ENCODE data around the gene CCDC170. TPM values are rescaled to one million over a fixed set of nuclear protein-coding genes. Genes with fewer than 3 reads are reported as not detected.

Gene CCDC170
- total RNA-seq, 5 donors from 2014 or later (not counting 1 experiment from before 2014, with no cell fraction given): 0.07 to 0.32 TPM; not detected in 3

GRCh38 chr6:151488226-151488625, 5.6 kb upstream of the CCDC170 start:
- CTCF ChIA-PET: no interaction called here
- Mint-ChIP-seq H3K4me3 (no peak overlapping the region), H3K36me3 (no peaks in the 10 kb centered on the region), H3K27ac (no peak overlapping the region), H3K27me3 (peaks cover 16 to 17% of the 10 kb centered on the region in 2 donors), H3K9me3 (peaks cover 0 to 3% (median 0%) of the 10 kb centered on the region in 3 donors), H3K4me1 (peaks cover 0 to 3% (median 0%) of the 10 kb centered on the region in 3 donors)
- H3K27ac ChIP-seq (ENCODE audit: low read length): no peak overlapping the region
- peaks cover 3 to 8% of the 10 kb centered on the region in 2 experiments for H3K27me3 ChIP-seq (replicated peaks in 1 of 2; ENCODE audit: control insufficient read depth in 2 of 2, extremely low read depth in 1 of 2, insufficient read depth in 2 of 2, low read length in 1 of 2)
- WGBS (ENCODE audit: insufficient coverage): 57% methylated on average over 2 of the region's 2 CpGs
- no peak overlapping the region for H3K4me3 ChIP-seq (ENCODE audit: control insufficient read depth in 1 of 2, extremely low read depth in 1 of 2, low read length in 1 of 2)
- no peaks in the 10 kb centered on the region for H3K36me3 ChIP-seq (ENCODE audit: control insufficient read depth in 2 of 2, extremely low read depth in 1 of 2, insufficient read depth in 1 of 2, low read length in 1 of 2)
- H3K4me1 ChIP-seq (ENCODE audit: control insufficient read depth in 1 of 2, extremely low read depth in 1 of 2, insufficient read depth in 2 of 2, low read length in 2 of 2): no peaks in the 10 kb centered on the region
- DNase-seq (no peak), ATAC-seq (replicated peaks in 1 of 4) (no peak)
- POLR2A ChIA-PET: no interaction called here
- H3K9me3 ChIP-seq: no peaks in the 10 kb centered on the region

GRCh38 chr6:151490996-151491395, 2.8 kb upstream of the CCDC170 start:
- peaks cover 36 to 39% of the 10 kb centered on the region in 2 donors for H3K27me3 Mint-ChIP-seq
- Histone ChIP-seq H3K4me1 (ENCODE audit: control insufficient read depth in 1 of 2, extremely low read depth in 1 of 2, insufficient read depth in 2 of 2, low read length in 2 of 2) (peaks cover 6 to 13% of the 10 kb centered on the region in 2 experiments), H3K4me3 (ENCODE audit: control insufficient read depth in 1 of 2, extremely low read depth in 1 of 2, low read length in 1 of 2) (no peak overlapping the region), H3K27me3 (replicated peaks in 1 of 2; ENCODE audit: control insufficient read depth in 2 of 2, extremely low read depth in 1 of 2, insufficient read depth in 2 of 2, low read length in 1 of 2) (peaks cover 7 to 25% of the 10 kb centered on the region in 2 experiments), H3K27ac (ENCODE audit: low read length) (no peak overlapping the region), H3K36me3 (ENCODE audit: control insufficient read depth in 2 of 2, extremely low read depth in 1 of 2, insufficient read depth in 1 of 2, low read length in 1 of 2) (no peaks in the 10 kb centered on the region), H3K9me3 (no peaks in the 10 kb centered on the region)
- no peak for ATAC-seq (replicated peaks in 1 of 4)
- CTCF ChIA-PET: no interaction called here
- POLR2A ChIA-PET: no interaction called here
- 87% methylated on average over 4 of the region's 7 CpGs for WGBS (ENCODE audit: insufficient coverage)
- no peaks in the 10 kb centered on the region for H3K36me3 Mint-ChIP-seq
- DNase-seq: no peak
- peaks cover 8 to 20% (median 13%) of the 10 kb centered on the region in 3 donors for H3K4me1 Mint-ChIP-seq
- H3K9me3 Mint-ChIP-seq: peaks cover 0 to 3% (median 0%) of the 10 kb centered on the region in 3 donors
- no peak overlapping the region for H3K27ac Mint-ChIP-seq
- H3K4me3 Mint-ChIP-seq: no peak overlapping the region

- ChIA-PET CTCF (interaction anchor here in 1 of 2 donors (0.6 to 0.9 kb wide), 2 partner anchors 86 to 187 kb away, joined by 3 to 6 read pairs; no protein-coding TSS in a partner anchor), POLR2A (interaction anchor here in 1 of 2 donors (0.6 kb wide), 1 partner anchor 8 kb away, joined by 3 read pairs; no protein-coding TSS in a partner anchor)
- H3K27ac ChIP-seq (ENCODE audit: low read length): no peak overlapping the region
- H3K9me3 Mint-ChIP-seq: no peaks in the 10 kb centered on the region
- peaks cover 8 to 21% (median 14%) of the 10 kb centered on the region in 3 donors for H3K4me1 Mint-ChIP-seq
- H3K4me3 ChIP-seq (ENCODE audit: control insufficient read depth in 1 of 2, extremely low read depth in 1 of 2, low read length in 1 of 2): peak overlapping the region in 1 of 2 donors; percentile 72
- peaks cover 46% of the 10 kb centered on the region in 2 donors for H3K27me3 Mint-ChIP-seq
- no peaks in the 10 kb centered on the region for H3K36me3 Mint-ChIP-seq
- no peak overlapping the region for H3K27ac Mint-ChIP-seq
- H3K4me1 ChIP-seq (ENCODE audit: control insufficient read depth in 1 of 2, extremely low read depth in 1 of 2, insufficient read depth in 2 of 2, low read length in 2 of 2): peaks cover 6 to 13% of the 10 kb centered on the region in 2 experiments
- ATAC-seq (replicated peaks in 1 of 4) (no peak), DNase-seq (no peak)
- WGBS (ENCODE audit: insufficient coverage): 62% methylated on average over 12 of the region's 16 CpGs
- H3K27me3 ChIP-seq (replicated peaks in 1 of 2; ENCODE audit: control insufficient read depth in 2 of 2, extremely low read depth in 1 of 2, insufficient read depth in 2 of 2, low read length in 1 of 2): peaks cover 7 to 25% of the 10 kb centered on the region in 2 experiments
- H3K4me3 Mint-ChIP-seq: peak overlapping the region in 2 of 3 donors; percentile 18 to 35
- no peaks in the 10 kb centered on the region for H3K36me3 ChIP-seq (ENCODE audit: control insufficient read depth in 2 of 2, extremely low read depth in 1 of 2, insufficient read depth in 1 of 2, low read length in 1 of 2)
- no peaks in the 10 kb centered on the region for H3K9me3 ChIP-seq
Measured at GRCh38 chr6:151493161-151493803, 535 bp upstream of the CCDC170 start.

- Mint-ChIP-seq H3K36me3 (no peaks in the 10 kb centered on the region), H3K27ac (no peak overlapping the region), H3K4me1 (peaks cover 8 to 24% (median 17%) of the 10 kb centered on the region in 3 donors), H3K27me3 (peaks cover 46% of the 10 kb centered on the region in 2 donors), H3K9me3 (no peaks in the 10 kb centered on the region), H3K4me3 (peak overlapping the region; percentile 63 to 66 (median 64))
- peak overlapping the region in 1 of 2 donors; percentile 72 for H3K4me3 ChIP-seq (ENCODE audit: control insufficient read depth in 1 of 2, extremely low read depth in 1 of 2, low read length in 1 of 2)
- H3K9me3 ChIP-seq: no peaks in the 10 kb centered on the region
- ATAC-seq (replicated peaks in 1 of 4): peak in 1 of 4 experiments; percentile 27
- WGBS (ENCODE audit: insufficient coverage): 4% methylated on average over 32 of the region's 43 CpGs
- H3K27ac ChIP-seq (ENCODE audit: low read length): no peak overlapping the region
- ChIA-PET CTCF (no interaction called here), POLR2A (no interaction called here)
- no peaks in the 10 kb centered on the region for H3K36me3 ChIP-seq (ENCODE audit: control insufficient read depth in 2 of 2, extremely low read depth in 1 of 2, insufficient read depth in 1 of 2, low read length in 1 of 2)
- peak in 6 of 35 experiments; percentile 3 to 33 (median 17) for DNase-seq
- H3K27me3 ChIP-seq (replicated peaks in 1 of 2; ENCODE audit: control insufficient read depth in 2 of 2, extremely low read depth in 1 of 2, insufficient read depth in 2 of 2, low read length in 1 of 2): peaks cover 7 to 25% of the 10 kb centered on the region in 2 experiments
- H3K4me1 ChIP-seq (ENCODE audit: control insufficient read depth in 1 of 2, extremely low read depth in 1 of 2, insufficient read depth in 2 of 2, low read length in 2 of 2): peaks cover 6 to 13% of the 10 kb centered on the region in 2 experiments
Measured at GRCh38 chr6:151494235-151494935, 568 bp downstream of the CCDC170 start.

- CTCF ChIA-PET: no interaction called here
Measured at GRCh38 chr6:151494936-151495320, 1.1 kb downstream of the CCDC170 start.

GRCh38 chr6:151495380-151495779, 1.6 kb downstream of the CCDC170 start:
- ChIA-PET CTCF (no interaction called here), POLR2A (no interaction called here)
- ATAC-seq (replicated peaks in 1 of 4): no peak
- 83% methylated on average over 1 of the region's 9 CpGs for WGBS (ENCODE audit: insufficient coverage)
- DNase-seq: no peak
- H3K27ac ChIP-seq (ENCODE audit: low read length): no peak overlapping the region
- Mint-ChIP-seq H3K27ac (no peak overlapping the region), H3K36me3 (no peaks in the 10 kb centered on the region), H3K9me3 (no peaks in the 10 kb centered on the region), H3K4me3 (peak overlapping the region in 2 of 3 donors; percentile 10 to 66), H3K4me1 (peaks cover 8 to 24% (median 17%) of the 10 kb centered on the region in 3 donors), H3K27me3 (peaks cover 47 to 49% of the 10 kb centered on the region in 2 donors)
- no peak overlapping the region for H3K4me3 ChIP-seq (ENCODE audit: control insufficient read depth in 1 of 2, extremely low read depth in 1 of 2, low read length in 1 of 2)
- H3K36me3 ChIP-seq (ENCODE audit: control insufficient read depth in 2 of 2, extremely low read depth in 1 of 2, insufficient read depth in 1 of 2, low read length in 1 of 2): no peaks in the 10 kb centered on the region
- H3K27me3 ChIP-seq (replicated peaks in 1 of 2; ENCODE audit: control insufficient read depth in 2 of 2, extremely low read depth in 1 of 2, insufficient read depth in 2 of 2, low read length in 1 of 2): peaks cover 7 to 25% of the 10 kb centered on the region in 2 experiments
- no peaks in the 10 kb centered on the region for H3K9me3 ChIP-seq
- H3K4me1 ChIP-seq (ENCODE audit: control insufficient read depth in 1 of 2, extremely low read depth in 1 of 2, insufficient read depth in 2 of 2, low read length in 2 of 2): peaks cover 6 to 13% of the 10 kb centered on the region in 2 experiments

More at GRCh38 chr6:151494936-151495320, 1.1 kb downstream of the CCDC170 start:
- Histone ChIP-seq H3K36me3 (ENCODE audit: control insufficient read depth in 2 of 2, extremely low read depth in 1 of 2, insufficient read depth in 1 of 2, low read length in 1 of 2) (no peaks in the 10 kb centered on the region), H3K4me1 (ENCODE audit: control insufficient read depth in 1 of 2, extremely low read depth in 1 of 2, insufficient read depth in 2 of 2, low read length in 2 of 2) (peaks cover 6 to 13% of the 10 kb centered on the region in 2 experiments), H3K4me3 (ENCODE audit: control insufficient read depth in 1 of 2, extremely low read depth in 1 of 2, low read length in 1 of 2) (peak overlapping the region in 1 of 2 donors; percentile 72), H3K27me3 (replicated peaks in 1 of 2; ENCODE audit: control insufficient read depth in 2 of 2, extremely low read depth in 1 of 2, insufficient read depth in 2 of 2, low read length in 1 of 2) (peaks cover 7 to 25% of the 10 kb centered on the region in 2 experiments), H3K27ac (ENCODE audit: low read length) (no peak overlapping the region), H3K9me3 (no peaks in the 10 kb centered on the region)
- no peak for DNase-seq
- peaks cover 8 to 24% (median 17%) of the 10 kb centered on the region in 3 donors for H3K4me1 Mint-ChIP-seq
- no peaks in the 10 kb centered on the region for H3K36me3 Mint-ChIP-seq
- H3K27me3 Mint-ChIP-seq: peaks cover 46 to 47% of the 10 kb centered on the region in 2 donors
- peak overlapping the region in 1 of 2 donors; percentile 33 for H3K27ac Mint-ChIP-seq
- peak overlapping the region; percentile 63 to 66 (median 64) for H3K4me3 Mint-ChIP-seq
- no CpG with 5 or more reads among the region's 4 CpGs for WGBS (ENCODE audit: insufficient coverage)
- no peak for ATAC-seq (replicated peaks in 1 of 4)
- no peaks in the 10 kb centered on the region for H3K9me3 Mint-ChIP-seq
- POLR2A ChIA-PET: no interaction called here

All from T-cell (primary cell).